H1 (cell line): Measurements from ENCODE around the gene BCAS2. TPM values are rescaled to one million over a fixed set of nuclear protein-coding genes. Genes with fewer than 3 reads are reported as not detected.

Experiments used
- polyA plus RNA-seq, 7 experiments: library from polyadenylated mRNA; depleted of rRNA in 3 of 7; stranded (reverse) in 5 of 7; unstranded in 2 of 7; fragments of >200 nt in 5 of 7; fragments of 200-250 nt in 2 of 7; gene quantifications; 1 replicate in 5 of 7; 2 replicates in 1 of 7; 4 replicates in 1 of 7; pipeline versions ENCODE4 v1.2.1 to v1.2.3, GENCODE V29; 2011 to 2013; ENCODE audit warnings: missing spikeins in 2 of 7, mixed read lengths in 2 of 7
- total RNA-seq: library from RNA; stranded (reverse); fragmentation: NEBNext Ultra II Directional; extraction: Animal tissue kit (Norgen Biotek cat#: 25700); gene quantifications from 2 replicates; pipeline ENCODE4 v1.2.1, GENCODE V29; 2021
- TF ChIP-seq, protein P1 (sequence below): IDR thresholded peaks from 2 replicates; pipeline ENCODE4 v1.6.1; 2012; ENCODE audit warnings: low read length, inconsistent platforms

The BCAS2 gene
- total and polyA plus RNA-seq, 2 of the 8 experiments (the other 6 are each of a cell fraction or from before 2014, with no cell fraction given): 18.0 to 52.2 TPM

DNA sequence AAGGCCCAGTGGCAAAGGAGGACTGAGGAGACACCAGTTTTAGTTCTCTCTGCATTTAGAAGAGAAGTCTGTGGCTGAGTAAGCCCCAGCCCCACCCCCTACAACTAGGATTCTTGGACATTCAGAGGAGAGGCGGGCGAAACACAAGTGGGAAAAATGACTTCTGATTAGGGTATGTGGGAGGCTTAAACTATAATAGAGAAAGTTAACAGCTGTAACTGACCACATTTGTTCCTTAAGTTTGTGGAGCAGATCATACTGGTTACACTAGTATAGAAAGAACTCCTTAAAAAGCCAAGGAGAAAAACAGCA is 59.2 kb downstream of the BCAS2 start (continued):
- TF ChIP-seq, protein P1, sequence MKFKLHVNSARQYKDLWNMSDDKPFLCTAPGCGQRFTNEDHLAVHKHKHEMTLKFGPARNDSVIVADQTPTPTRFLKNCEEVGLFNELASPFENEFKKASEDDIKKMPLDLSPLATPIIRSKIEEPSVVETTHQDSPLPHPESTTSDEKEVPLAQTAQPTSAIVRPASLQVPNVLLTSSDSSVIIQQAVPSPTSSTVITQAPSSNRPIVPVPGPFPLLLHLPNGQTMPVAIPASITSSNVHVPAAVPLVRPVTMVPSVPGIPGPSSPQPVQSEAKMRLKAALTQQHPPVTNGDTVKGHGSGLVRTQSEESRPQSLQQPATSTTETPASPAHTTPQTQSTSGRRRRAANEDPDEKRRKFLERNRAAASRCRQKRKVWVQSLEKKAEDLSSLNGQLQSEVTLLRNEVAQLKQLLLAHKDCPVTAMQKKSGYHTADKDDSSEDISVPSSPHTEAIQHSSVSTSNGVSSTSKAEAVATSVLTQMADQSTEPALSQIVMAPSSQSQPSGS: no peak
